ENCODE measurements around the gene KIF12. TPM values are rescaled to one million over a fixed set of nuclear protein-coding genes. Genes with fewer than 3 reads are reported as not detected.

Gene KIF12
- total RNA-seq, 4 donors from 2014 or later = 0.53 to 5.3 (median 1.9) TPM

GRCh38 chr9:114060070-114060469 is 39.0 kb downstream of the KIF12 start:
- TF ChIP-seq POLR2A (IDR thresholded peaks at IDR 0.05) = no peak
- DNase-seq (ENCODE audit: low spot score in 2 of 2) = peak in 1 of 2 donors; percentile 31
- 93 to 99% methylated on average over 8 of the region's 8 CpGs for WGBS, 2 donors
- intact Hi-C loops (cut with DNase I; ENCODE audit: low total_unique reads) = no loop called here
- no peak overlapping the region for H3K4me3 ChIP-seq (ENCODE audit: low read depth, poor library complexity, severe bottlenecking)

- intact Hi-C loops (cut with DNase I; ENCODE audit: low total_unique reads) = no loop called here
- TF ChIP-seq POLR2A (IDR thresholded peaks at IDR 0.05) (no peak), CTCF (IDR thresholded peaks at IDR 0.05) (no peak)
- WGBS, 2 donors = 70 to 88% methylated on average over 8 of the region's 8 CpGs
- H3K4me3 ChIP-seq (ENCODE audit: low read depth, poor library complexity, severe bottlenecking) = no peak overlapping the region
- DNase-seq (ENCODE audit: low spot score in 2 of 2) = peak in 1 of 2 donors; percentile 78
Observed at GRCh38 chr9:114059047-114059803, 39.9 kb downstream of the KIF12 start.

GRCh38 chr9:114058688-114059046 is 40.4 kb downstream of the KIF12 start:
- WGBS, 2 donors = 83 to 86% methylated on average over 4 of the region's 4 CpGs
- TF ChIP-seq POLR2A (IDR thresholded peaks at IDR 0.05) (no peak), CTCF (IDR thresholded peaks at IDR 0.05) (no peak)
- DNase-seq (ENCODE audit: low spot score in 2 of 2) = peak in 1 of 2 donors; percentile 65
- H3K4me3 ChIP-seq (ENCODE audit: low read depth, poor library complexity, severe bottlenecking) = no peak overlapping the region
- intact Hi-C loops (cut with DNase I; ENCODE audit: low total_unique reads) = no loop called here

- DNase-seq (ENCODE audit: low spot score in 2 of 2) = peak in 1 of 2 donors; percentile 64
- TF ChIP-seq CTCF (IDR thresholded peaks at IDR 0.05) (no peak), POLR2A (IDR thresholded peaks at IDR 0.05) (no peak)
- 76 to 78% methylated on average over 7 of the region's 7 CpGs for WGBS, 2 donors
- H3K4me3 ChIP-seq (ENCODE audit: low read depth, poor library complexity, severe bottlenecking) = no peak overlapping the region
- intact Hi-C loops (cut with DNase I; ENCODE audit: low total_unique reads) = no loop called here
Observed at GRCh38 chr9:114057161-114057885, 41.8 kb downstream of the KIF12 start.

GRCh38 chr9:114056527-114056926 is 42.6 kb downstream of the KIF12 start:
- intact Hi-C loops (cut with DNase I; ENCODE audit: low total_unique reads) = no loop called here
- whole genome bisulfite sequencing, 2 donors = 91 to 94% methylated on average over 5 of the region's 5 CpGs

More at GRCh38 chr9:114056527-114056926, 42.6 kb downstream of the KIF12 start:
- no peak for TF ChIP-seq CTCF (IDR thresholded peaks at IDR 0.05)
- TF ChIP-seq POLR2A (IDR thresholded peaks at IDR 0.05) = no peak
- H3K4me3 ChIP-seq (ENCODE audit: low read depth, poor library complexity, severe bottlenecking) = no peak overlapping the region
- peak in 1 of 2 donors; percentile 13 for DNase-seq (ENCODE audit: low spot score in 2 of 2)

All from lower leg skin (tissue), 4 donors.